Hematopoietic multipotent progenitor cell (in vitro differentiated cells): ENCODE measurements around the gene NFYA. TPM values are rescaled to one million over a fixed set of nuclear protein-coding genes. Genes with fewer than 3 reads are reported as not detected.
"Not testable (repeated sequence)": the region's sequence is repeated elsewhere in the genome, so short reads cannot be mapped to it uniquely, and the experiment has no call there.

Source experiments
- DNase-seq, 3 donors: peaks; one replicate each; pipeline ENCODE4 v3.0.0-alpha.2; 2011 to 2015; ENCODE audit warnings: low read depth in 2 of 3, low spot score in 2 of 3
- total RNA-seq: library from RNA; depleted of rRNA; stranded (reverse); fragments of >200 nt; gene quantifications from one replicate; pipeline ENCODE4 v1.2.3, GENCODE V29; 2012

NFYA gene
- total RNA-seq, 1 donor, result 54.7 TPM

GRCh38 chr6:41100871-41101287, 28.1 kb downstream of the NFYA start:
- no peak for DNase-seq

- no peak for DNase-seq
Observed at GRCh38 chr6:41103847-41104246, 31.1 kb downstream of the NFYA start.

- no peak for DNase-seq
Observed at GRCh38 chr6:41111017-41111416, 38.2 kb downstream of the NFYA start.

GRCh38 chr6:41115027-41115426, 42.3 kb downstream of the NFYA start:
- DNase-seq, result not testable (repeated sequence)

GRCh38 chr6:41119508-41119907, 46.7 kb downstream of the NFYA start:
- DNase-seq, result no peak

- no peak for DNase-seq
Observed at GRCh38 chr6:41120058-41120457, 47.3 kb downstream of the NFYA start.

- no peak for DNase-seq
Observed at GRCh38 chr6:41122373-41122772, 49.6 kb downstream of the NFYA start.

GRCh38 chr6:41122918-41123317, 50.1 kb downstream of the NFYA start:
- no peak for DNase-seq

GRCh38 chr6:41125282-41125681, 52.5 kb downstream of the NFYA start:
- no peak for DNase-seq

- no peak for DNase-seq
Observed at GRCh38 chr6:41132254-41132653, 59.5 kb downstream of the NFYA start.

- no peak for DNase-seq
Observed at GRCh38 chr6:41135062-41135832, 62.5 kb downstream of the NFYA start.

GRCh38 chr6:41136911-41137310, 64.1 kb downstream of the NFYA start:
- no peak for DNase-seq

GRCh38 chr6:41147917-41148316, 75.1 kb downstream of the NFYA start:
- DNase-seq, result no peak

Other genes with a start within 250 kb of the NFYA start
- gene UNC5CL, start 33.8 kb upstream of the NFYA start, total RNA-seq, result 1.3 TPM
- not detected for gene TSPO2, start 30.5 kb upstream of the NFYA start, total RNA-seq
- gene APOBEC2, start 19.8 kb upstream of the NFYA start, total RNA-seq, result not detected
- 10.5 TPM for gene OARD1, start 618 bp upstream of the NFYA start, total RNA-seq
- gene TREML1, start 81.4 kb downstream of the NFYA start, total RNA-seq, result 1.1 TPM
- gene TREM2, start 90.1 kb downstream of the NFYA start, total RNA-seq, result not detected
- 8.1 TPM for gene TREML2, start 128.2 kb downstream of the NFYA start, total RNA-seq
- gene TREML4, start 155.4 kb downstream of the NFYA start, total RNA-seq, result not detected
- gene TREM1, start 213.7 kb downstream of the NFYA start, total RNA-seq, result 0.54 TPM